HEK293T (cell line): Measurements from ENCODE around the gene SLC25A1.

Experiments
- CTCF ChIA-PET: fragments of 350-600 bp; formaldehyde crosslinking; extraction: SDS; loops from one replicate; lab custom pipeline; 2021; ENCODE audit warnings: antibody characterized with exemption, inconsistent platforms; lab: Yijun Ruan, JAX
- POLR2A ChIA-PET: fragments of 350-600 bp; formaldehyde crosslinking; extraction: SDS; loops from one replicate; lab custom pipeline; 2020; ENCODE audit warnings: antibody characterized with exemption, inconsistent platforms; lab: Yijun Ruan, JAX
- DNase-seq: peaks from one replicate; pipeline ENCODE4 v3.0.0; 2012; ENCODE audit warnings: mixed read lengths; ENCODE audit errors: extremely low spot score
- ARNT ChIP-seq: fragments of 450-650 bp; IDR thresholded peaks from 2 replicates; pipeline ENCODE4 v1.6.1; 2017; ENCODE audit warnings: mild to moderate bottlenecking
- BHLHE40 ChIP-seq: fragments of 450-650 bp; IDR thresholded peaks from 2 replicates; pipeline ENCODE4 v1.6.1; 2016; ENCODE audit warnings: mild to moderate bottlenecking, moderate library complexity, borderline replicate concordance
- CTBP1 ChIP-seq: fragments of 450-650 bp; IDR thresholded peaks from 2 replicates; pipeline ENCODE4 v1.6.1; 2016; ENCODE audit warnings: borderline replicate concordance
- ELF4 ChIP-seq: fragments of 450-650 bp; IDR thresholded peaks from 2 replicates; pipeline ENCODE4 v1.6.1; 2017; ENCODE audit warnings: antibody characterized with exemption
- FOXA1 ChIP-seq: fragments of 450-650 bp; IDR thresholded peaks from 2 replicates; pipeline ENCODE4 v1.6.1; 2016; ENCODE audit warnings: mild to moderate bottlenecking
- FOXK2 ChIP-seq: fragments of 450-650 bp; IDR thresholded peaks from 2 replicates; pipeline ENCODE4 v1.6.1; 2016; ENCODE audit warnings: mild to moderate bottlenecking
- FOXM1 ChIP-seq: fragments of 450-650 bp; IDR thresholded peaks from 2 replicates; pipeline ENCODE4 v1.6.1; 2017; ENCODE audit warnings: mild to moderate bottlenecking, borderline replicate concordance
- HDGF ChIP-seq: fragments of 450-650 bp; IDR thresholded peaks from 2 replicates; pipeline ENCODE4 v1.6.1; 2017; ENCODE audit warnings: antibody characterized with exemption, borderline replicate concordance
- L3MBTL2 ChIP-seq: fragments of 450-650 bp; conservative IDR thresholded peaks from 2 replicates; pipeline ENCODE4 v1.6.1; 2016; ENCODE audit warnings: mild to moderate bottlenecking
- LEF1 ChIP-seq: fragments of 450-650 bp; IDR thresholded peaks from 2 replicates; pipeline ENCODE4 v1.6.1; 2017; ENCODE audit warnings: mild to moderate bottlenecking, borderline replicate concordance
- NFRKB ChIP-seq: fragments of 450-650 bp; IDR thresholded peaks from 2 replicates; pipeline ENCODE4 v1.6.1; 2016; ENCODE audit warnings: mild to moderate bottlenecking, moderate library complexity
- SP1 ChIP-seq: fragments of 450-650 bp; IDR thresholded peaks from 2 replicates; pipeline ENCODE4 v1.6.1; 2017
- SUZ12 ChIP-seq: fragments of 450-650 bp; IDR thresholded peaks from 2 replicates; pipeline ENCODE4 v1.6.1; 2016; ENCODE audit warnings: mild to moderate bottlenecking
- TARDBP ChIP-seq: fragments of 450-650 bp; IDR thresholded peaks from 2 replicates; pipeline ENCODE4 v1.6.1; 2016
- ZNF384 ChIP-seq: fragments of 450-650 bp; IDR thresholded peaks from 2 replicates; pipeline ENCODE4 v1.6.1; 2016
- TF ChIP-seq, protein P1 (sequence below): fragments of 450-650 bp; IDR thresholded peaks from 2 replicates; pipeline ENCODE4 v1.6.1; 2016

The SLC25A1 gene

DNA sequence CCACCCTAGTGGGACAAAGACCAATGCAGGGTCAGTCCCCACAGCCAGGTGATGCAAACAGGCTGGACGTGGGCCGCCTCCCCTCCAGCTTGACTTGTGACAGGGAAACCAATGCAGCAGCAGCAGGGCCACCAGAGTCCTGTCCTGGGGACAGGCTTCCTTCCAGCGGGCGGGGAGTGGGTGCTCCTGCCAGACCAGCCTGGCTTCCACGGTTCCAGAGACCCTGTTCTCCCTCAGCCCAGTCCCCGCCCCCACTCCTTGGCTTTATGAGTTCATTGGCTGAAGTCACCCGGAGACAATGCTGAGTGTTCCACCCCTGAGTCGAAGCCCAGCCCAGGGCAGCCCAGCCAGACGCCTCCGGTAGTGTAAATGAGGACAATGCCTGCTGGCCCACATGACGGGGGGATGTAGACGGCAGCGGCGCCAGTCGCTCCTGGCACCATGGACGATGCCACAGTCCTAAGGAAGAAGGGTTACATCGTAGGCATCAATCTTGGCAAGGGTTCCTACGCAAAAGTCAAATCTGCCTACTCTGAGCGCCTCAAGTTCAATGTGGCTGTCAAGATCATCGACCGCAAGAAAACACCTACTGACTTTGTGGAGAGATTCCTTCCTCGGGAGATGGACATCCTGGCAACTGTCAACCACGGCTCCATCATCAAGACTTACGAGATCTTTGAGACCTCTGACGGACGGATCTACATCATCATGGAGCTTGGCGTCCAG is 47.4 kb downstream of the SLC25A1 start, which contains the start of gene TSSK2:
Gene TSSK2 (plus strand): TSS at position 350 of the 726 bp plus-strand sequence. CDS start 92 bp downstream, at position 442.
- ChIA-PET POLR2A (interaction anchor here (3.0 kb wide), 1 partner anchor 13 kb away, joined by 10 read pairs; the partner anchor contains the start of gene ESS2), CTCF (no interaction called here)
- TF ChIP-seq FOXA1 (no peak), BHLHE40 (no peak), SP1 (no peak), FOXK2 (no peak), NFRKB (no peak), ZNF384 (no peak), TARDBP (no peak), LEF1 (no peak), CTBP1 (no peak), HDGF (no peak), SUZ12 (no peak), FOXM1 (no peak), ARNT (no peak)
- no peak for DNase-seq

DNA sequence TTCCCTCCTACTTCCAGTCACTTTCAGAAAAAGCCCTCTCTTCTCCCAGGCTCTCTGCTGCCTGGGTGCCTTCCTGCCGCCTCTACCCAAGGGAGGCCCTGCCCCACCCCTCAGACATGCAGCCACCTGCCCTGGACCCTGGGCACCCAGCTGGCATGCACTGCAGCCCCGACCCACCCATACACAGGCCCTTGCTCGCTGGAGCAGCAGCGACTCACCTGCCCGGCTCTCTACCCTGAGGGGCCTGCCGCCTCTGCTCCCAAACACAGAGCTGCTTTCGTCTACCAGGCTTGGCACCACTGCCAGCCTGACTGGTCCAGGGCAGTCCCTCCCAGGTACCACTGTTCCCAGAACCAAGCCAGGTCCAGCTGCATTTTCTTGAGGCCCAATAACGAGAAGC is 48.7 kb downstream of the SLC25A1 start:
- ChIA-PET CTCF (interaction anchor here (0.6 kb wide), 1 partner anchor 14 kb away, joined by 3 read pairs; the partner anchor contains the start of gene ESS2), POLR2A (interaction anchor here (3.0 kb wide), 1 partner anchor 15 kb away, joined by 10 read pairs; the partner anchor contains the start of gene ESS2)
- TF ChIP-seq BHLHE40 (no peak), SP1 (no peak), FOXM1 (no peak), HDGF (no peak), LEF1 (no peak), CTBP1 (no peak), ZNF384 (no peak), ARNT (no peak), TARDBP (no peak), FOXK2 (no peak), ELF4 (no peak), NFRKB (no peak), L3MBTL2 (no peak), SUZ12 (no peak), FOXA1 (no peak)
- TF ChIP-seq, protein P1, sequence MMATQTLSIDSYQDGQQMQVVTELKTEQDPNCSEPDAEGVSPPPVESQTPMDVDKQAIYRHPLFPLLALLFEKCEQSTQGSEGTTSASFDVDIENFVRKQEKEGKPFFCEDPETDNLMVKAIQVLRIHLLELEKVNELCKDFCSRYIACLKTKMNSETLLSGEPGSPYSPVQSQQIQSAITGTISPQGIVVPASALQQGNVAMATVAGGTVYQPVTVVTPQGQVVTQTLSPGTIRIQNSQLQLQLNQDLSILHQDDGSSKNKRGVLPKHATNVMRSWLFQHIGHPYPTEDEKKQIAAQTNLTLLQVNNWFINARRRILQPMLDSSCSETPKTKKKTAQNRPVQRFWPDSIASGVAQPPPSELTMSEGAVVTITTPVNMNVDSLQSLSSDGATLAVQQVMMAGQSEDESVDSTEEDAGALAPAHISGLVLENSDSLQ: no peak
- no peak for DNase-seq

DNA sequence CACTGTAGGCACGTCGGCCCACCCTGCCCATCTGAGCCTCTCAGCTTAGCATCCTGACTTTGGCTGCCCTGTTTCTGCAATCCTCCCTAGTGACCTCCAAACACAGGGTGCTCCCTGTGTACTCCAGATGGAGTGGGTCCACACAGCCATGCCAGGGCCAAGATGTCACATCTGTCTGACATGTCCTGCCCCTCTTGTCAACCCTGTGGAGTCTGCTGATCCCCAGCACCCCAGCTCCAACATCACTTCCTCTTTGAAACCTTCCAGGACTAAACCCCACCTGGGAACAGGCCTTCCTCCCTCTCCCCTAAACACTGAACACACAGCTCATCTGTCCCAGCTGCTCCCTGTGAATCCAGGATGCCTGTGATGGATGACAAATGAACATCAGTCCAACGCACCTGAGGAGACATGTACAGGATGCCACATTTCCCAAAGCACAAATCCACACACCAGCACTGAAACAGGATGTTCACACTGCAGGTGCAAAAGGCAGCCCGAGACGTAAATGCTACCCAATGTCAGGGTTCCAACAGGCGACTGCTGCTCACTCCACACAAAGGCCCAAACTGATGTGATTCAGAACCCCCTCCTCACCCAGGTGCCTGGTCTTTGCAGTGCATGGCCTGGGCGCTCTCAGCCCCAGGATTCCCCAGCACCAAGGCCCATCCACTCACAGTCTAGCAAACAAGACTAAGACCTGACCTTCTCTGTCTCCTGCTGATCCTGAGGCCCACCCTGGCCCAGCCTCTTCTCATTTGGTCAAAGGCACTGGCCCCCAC is 49.4 kb downstream of the SLC25A1 start:
- ChIA-PET CTCF (no interaction called here), POLR2A (interaction anchor here (0.7 to 3.0 kb wide), 2 partner anchors 11 to 15 kb away, joined by 3 to 10 read pairs; partner anchors contain the start of gene ESS2)

DNA sequence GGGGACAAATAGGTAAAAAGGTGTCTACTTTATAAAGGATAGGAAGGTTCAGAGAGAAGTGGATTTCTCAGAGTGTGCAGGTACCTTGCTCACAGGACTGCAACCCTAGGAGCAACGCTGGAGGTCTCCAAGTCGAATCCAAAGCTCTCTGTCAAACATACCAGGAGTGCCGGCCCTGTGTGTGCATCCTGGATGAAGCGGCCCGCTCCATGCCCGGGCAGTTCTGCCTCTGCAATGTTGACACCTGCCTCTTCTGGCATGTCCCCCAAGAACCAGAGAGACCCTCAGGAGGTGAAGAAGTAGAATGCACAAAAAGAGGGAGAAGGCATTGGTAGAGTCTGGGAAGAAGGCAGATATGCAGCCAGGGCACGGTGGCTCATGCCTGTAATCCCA is 50.5 kb downstream of the SLC25A1 start:
- no peak for DNase-seq
- POLR2A ChIA-PET: no interaction called here
- CTCF ChIA-PET: no interaction called here
- TF ChIP-seq FOXM1 (no peak), SP1 (no peak), LEF1 (no peak), ARNT (no peak), ZNF384 (no peak), HDGF (no peak)

More for the DNA sequence above, 49.4 kb downstream of the SLC25A1 start:
- TF ChIP-seq SP1: no peak
- DNase-seq: no peak

DNA sequence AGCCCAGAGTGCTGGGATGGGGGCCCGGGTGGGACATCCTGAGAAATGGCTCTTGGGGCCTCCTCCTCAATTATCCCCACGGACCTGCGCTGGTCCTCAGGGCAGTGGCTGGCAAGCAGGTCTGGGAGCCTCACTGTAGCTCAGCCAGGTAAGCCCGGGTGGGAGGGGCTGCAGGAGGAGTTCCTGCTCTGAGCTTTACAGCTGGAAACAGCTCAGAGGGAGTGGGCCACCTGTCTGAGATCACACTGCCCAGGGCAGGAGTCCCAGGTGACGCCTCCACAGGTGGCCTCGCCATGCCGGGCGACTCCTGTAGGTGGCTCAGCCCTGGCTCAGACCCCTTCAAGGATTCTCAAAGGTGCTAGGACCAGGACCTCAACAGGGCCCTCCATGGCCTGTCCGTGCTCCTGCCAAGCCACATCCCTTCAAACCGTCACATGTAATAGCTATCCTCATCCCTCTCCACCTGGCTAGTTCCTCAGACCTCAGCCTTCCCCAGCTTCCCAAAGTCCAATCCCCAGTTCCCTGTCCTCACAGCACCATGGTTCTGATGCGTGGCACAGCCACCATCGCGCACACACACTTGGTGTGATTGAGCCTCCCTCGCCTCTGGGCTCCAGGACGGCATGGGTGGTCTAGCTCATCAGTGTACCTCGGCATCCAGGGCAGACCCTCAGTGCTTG is 51.1 kb downstream of the SLC25A1 start:
- TF ChIP-seq SP1: no peak
- TF ChIP-seq, protein P1: no peak
- no peak for TF ChIP-seq L3MBTL2
- no peak for TF ChIP-seq BHLHE40
- no peak for TF ChIP-seq FOXA1
- TF ChIP-seq FOXM1: no peak
- TF ChIP-seq ELF4: no peak
- no peak for TF ChIP-seq ZNF384
- no peak for TF ChIP-seq SUZ12
- no peak for TF ChIP-seq LEF1
- no peak for TF ChIP-seq NFRKB
- no peak for TF ChIP-seq FOXK2
- no peak for TF ChIP-seq ARNT
- TF ChIP-seq CTBP1: no peak
- TF ChIP-seq TARDBP: no peak

More for the DNA sequence above, 51.1 kb downstream of the SLC25A1 start:
- POLR2A ChIA-PET: interaction anchor here (1.1 kb wide), 1 partner anchor 17 kb away, joined by 5 read pairs; the partner anchor contains the start of gene ESS2
- CTCF ChIA-PET: no interaction called here
- DNase-seq: no peak
